Central memory CD8-positive, alpha-beta T cell (primary cell): ENCODE measurements around the gene LINC01488.

Experiments used
- ATAC-seq: fragments of 150-1000 bp; cut with Tn5 transposase; replicated peaks from 2 replicates; pipeline ENCODE4 v1.10.0; 2022; ENCODE audit warnings: mild to moderate bottlenecking, moderate FRiP score, moderate number of reproducible peaks; ENCODE audit not compliant: poor library complexity, severe bottlenecking; ENCODE audit errors: extremely low read depth
- DNase-seq, 2 donors: peaks; one replicate each; pipeline ENCODE4 v3.0.0; 2021; ENCODE audit warnings: low spot score in 2 of 2
- H3K27ac Mint-ChIP-seq: one replicate; pipeline ENCODE4 v1.8.0; 2022; ENCODE audit warnings: low read depth, mild to moderate bottlenecking, moderate library complexity, mixed read lengths
- H3K27me3 Mint-ChIP-seq: one replicate; pipeline ENCODE4 v1.8.0; 2022; ENCODE audit warnings: mixed read lengths
- H3K36me3 Mint-ChIP-seq: one replicate; pipeline ENCODE4 v1.8.0; 2022; ENCODE audit warnings: mild to moderate bottlenecking, moderate library complexity, mixed read lengths; ENCODE audit not compliant: insufficient read depth
- H3K4me1 Mint-ChIP-seq: one replicate; pipeline ENCODE4 v1.8.0; 2022; ENCODE audit warnings: mixed read lengths
- H3K4me3 Mint-ChIP-seq: one replicate; pipeline ENCODE4 v1.8.0; 2022; ENCODE audit warnings: mild to moderate bottlenecking, moderate library complexity, mixed read lengths
- H3K9me3 Mint-ChIP-seq: one replicate; pipeline ENCODE4 v1.8.0; 2022; ENCODE audit warnings: mixed read lengths

LINC01488 gene

GRCh38 chr11:69481393-69481844, at the start of gene LINC01488:
Gene LINC01488 (plus strand): TSS chr11:69481663.
- Mint-ChIP-seq H3K9me3 (no peaks in the 10 kb centered on the region), H3K27ac (no peak within 1 kb of the TSS), H3K4me3 (no peak within 1 kb of the TSS), H3K27me3 (no peaks in the 10 kb centered on the region), H3K36me3 (no peaks in the 10 kb centered on the region), H3K4me1 (no peaks in the 10 kb centered on the region)
- DNase-seq (no peak), ATAC-seq (no peak)

- DNase-seq: no peak
- Mint-ChIP-seq H3K9me3 (no peaks in the 10 kb centered on the region), H3K27me3 (peaks cover 49% of the 10 kb centered on the region), H3K36me3 (no peaks in the 10 kb centered on the region), H3K4me3 (no peak overlapping the region), H3K4me1 (no peaks in the 10 kb centered on the region), H3K27ac (no peak overlapping the region)
- no peak for ATAC-seq
These were observed 49.3 kb upstream of the LINC01488 start for GRCh38 chr11:69431893-69432738.

- no peak for ATAC-seq
- DNase-seq: no peak
- no peaks in the 10 kb centered on the region for H3K9me3 Mint-ChIP-seq
These were observed 47.7 kb upstream of the LINC01488 start for GRCh38 chr11:69433741-69434140.

GRCh38 chr11:69434471-69434931, 47.0 kb upstream of the LINC01488 start:
- Mint-ChIP-seq H3K27me3 (peaks cover 54% of the 10 kb centered on the region), H3K4me3 (no peak overlapping the region), H3K36me3 (no peaks in the 10 kb centered on the region), H3K9me3 (no peaks in the 10 kb centered on the region), H3K4me1 (no peaks in the 10 kb centered on the region), H3K27ac (no peak overlapping the region)
- ATAC-seq (no peak), DNase-seq (no peak)

More at GRCh38 chr11:69433741-69434140, 47.7 kb upstream of the LINC01488 start:
- H3K27me3 Mint-ChIP-seq: peaks cover 49% of the 10 kb centered on the region
- H3K4me3 Mint-ChIP-seq: no peak overlapping the region
- H3K36me3 Mint-ChIP-seq: no peaks in the 10 kb centered on the region
- no peaks in the 10 kb centered on the region for H3K4me1 Mint-ChIP-seq
- H3K27ac Mint-ChIP-seq: no peak overlapping the region

- DNase-seq (no peak), ATAC-seq (no peak)
- H3K9me3 Mint-ChIP-seq: no peaks in the 10 kb centered on the region
- no peaks in the 10 kb centered on the region for H3K4me1 Mint-ChIP-seq
- no peaks in the 10 kb centered on the region for H3K36me3 Mint-ChIP-seq
- H3K27ac Mint-ChIP-seq: no peak overlapping the region
- no peak overlapping the region for H3K4me3 Mint-ChIP-seq
- peaks cover 60% of the 10 kb centered on the region for H3K27me3 Mint-ChIP-seq
These were observed 46.1 kb upstream of the LINC01488 start for GRCh38 chr11:69435161-69435986.

GRCh38 chr11:69436041-69436982, 45.2 kb upstream of the LINC01488 start:
- Mint-ChIP-seq H3K27ac (no peak overlapping the region), H3K9me3 (no peaks in the 10 kb centered on the region), H3K36me3 (no peaks in the 10 kb centered on the region), H3K4me1 (no peaks in the 10 kb centered on the region), H3K27me3 (peaks cover 51% of the 10 kb centered on the region), H3K4me3 (no peak overlapping the region)
- ATAC-seq: no peak
- no peak for DNase-seq

- Mint-ChIP-seq H3K36me3 (no peaks in the 10 kb centered on the region), H3K4me1 (no peaks in the 10 kb centered on the region)
These were observed 44.2 kb upstream of the LINC01488 start for GRCh38 chr11:69437001-69437875.

GRCh38 chr11:69437876-69438205, 43.6 kb upstream of the LINC01488 start:
- peaks cover 37% of the 10 kb centered on the region for H3K27me3 Mint-ChIP-seq
- H3K27ac Mint-ChIP-seq: no peak overlapping the region
- H3K4me1 Mint-ChIP-seq: no peaks in the 10 kb centered on the region
- DNase-seq (no peak), ATAC-seq (no peak)
- no peaks in the 10 kb centered on the region for H3K9me3 Mint-ChIP-seq
- no peak overlapping the region for H3K4me3 Mint-ChIP-seq
- H3K36me3 Mint-ChIP-seq: no peaks in the 10 kb centered on the region

More at GRCh38 chr11:69437001-69437875, 44.2 kb upstream of the LINC01488 start:
- Mint-ChIP-seq H3K9me3 (no peaks in the 10 kb centered on the region), H3K27me3 (peaks cover 41% of the 10 kb centered on the region), H3K4me3 (no peak overlapping the region), H3K27ac (no peak overlapping the region)
- no peak for ATAC-seq
- DNase-seq: no peak

- Mint-ChIP-seq H3K27me3 (peaks cover 31% of the 10 kb centered on the region), H3K27ac (no peak overlapping the region), H3K4me1 (no peaks in the 10 kb centered on the region), H3K4me3 (no peak overlapping the region), H3K36me3 (no peaks in the 10 kb centered on the region), H3K9me3 (no peaks in the 10 kb centered on the region)
- ATAC-seq (no peak), DNase-seq (no peak)
These were observed 43.1 kb upstream of the LINC01488 start for GRCh38 chr11:69438286-69438920.

- Mint-ChIP-seq H3K27me3 (peaks cover 24% of the 10 kb centered on the region), H3K36me3 (no peaks in the 10 kb centered on the region), H3K4me3 (no peak overlapping the region)
These were observed 42.3 kb upstream of the LINC01488 start for GRCh38 chr11:69439127-69439526.

More at GRCh38 chr11:69439127-69439526, 42.3 kb upstream of the LINC01488 start:
- Mint-ChIP-seq H3K27ac (no peak overlapping the region), H3K9me3 (no peaks in the 10 kb centered on the region), H3K4me1 (no peaks in the 10 kb centered on the region)
- DNase-seq (no peak), ATAC-seq (no peak)
